Liver (tissue), 9 donors: ENCODE data around the gene OR52K1. TPM values are rescaled to one million over a fixed set of nuclear protein-coding genes. Genes with fewer than 3 reads are reported as not detected.

Experiments used
- DNase-seq: peaks from one replicate; pipeline ENCODE4 v3.0.0-alpha.2; 2017; ENCODE audit warnings: low spot score
- H3K27ac ChIP-seq, 2 donors: one replicate each; pipeline ENCODE4 v1.7.0; 2013; ENCODE audit warnings: inconsistent platforms in 2 of 2, low read length in 2 of 2, control low read depth in 1 of 2, low read depth in 1 of 2, mild to moderate bottlenecking in 1 of 2
- H3K27me3 ChIP-seq, 4 donors: one replicate each; pipeline versions ENCODE4 v1.6.1 to v1.7.0; 2013; ENCODE audit warnings: low read length in 3 of 4, inconsistent platforms in 1 of 4, mild to moderate bottlenecking in 1 of 4, moderate library complexity in 1 of 4; ENCODE audit not compliant: control insufficient read depth in 4 of 4, insufficient read depth in 4 of 4
- H3K36me3 ChIP-seq, 4 donors: one replicate each; pipeline versions ENCODE4 v1.6.1 to v1.7.0; 2013; ENCODE audit warnings: low read length in 3 of 4, mild to moderate bottlenecking in 3 of 4, low read depth in 1 of 4, moderate library complexity in 1 of 4; ENCODE audit not compliant: control insufficient read depth in 4 of 4, insufficient read depth in 3 of 4
- H3K4me1 ChIP-seq, 4 donors: one replicate each; pipeline versions ENCODE4 v1.6.1 to v1.7.0; 2013; ENCODE audit warnings: low read length in 3 of 4, mild to moderate bottlenecking in 3 of 4, moderate library complexity in 1 of 4; ENCODE audit not compliant: control insufficient read depth in 4 of 4, insufficient read depth in 4 of 4
- H3K4me3 ChIP-seq, 3 donors: one replicate each; pipeline versions ENCODE4 v1.6.1 to v1.7.0; 2013; ENCODE audit warnings: low read length in 3 of 3, control low read depth in 1 of 3, low read depth in 1 of 3, mild to moderate bottlenecking in 1 of 3
- H3K9ac ChIP-seq, 2 donors: one replicate each; pipeline ENCODE4 v1.7.0; 2013; ENCODE audit warnings: low read length in 2 of 2, mild to moderate bottlenecking in 2 of 2, moderate library complexity in 2 of 2, control low read depth in 1 of 2, low read depth in 1 of 2
- H3K9me3 ChIP-seq, 4 donors: one replicate each; pipeline versions ENCODE4 v1.6.1 to v1.7.0; 2013; ENCODE audit warnings: low read length in 3 of 4; ENCODE audit not compliant: control insufficient read depth in 4 of 4
- EGR1 ChIP-seq, 2 donors: IDR thresholded peaks; 2 replicates each; pipeline ENCODE4 v1.6.1; 2016 to 2018; ENCODE audit warnings: antibody characterized with exemption in 2 of 2, low read depth in 2 of 2
- FOXA1 ChIP-seq: IDR thresholded peaks from 2 replicates; pipeline ENCODE4 v1.6.1; 2016; ENCODE audit warnings: antibody characterized with exemption
- FOXA2 ChIP-seq: IDR thresholded peaks from 2 replicates; pipeline ENCODE4 v1.6.1; 2016; ENCODE audit warnings: antibody characterized with exemption
- GABPA ChIP-seq, 2 donors: IDR thresholded peaks in 1 of 2; conservative IDR thresholded peaks in 1 of 2; 2 replicates each; pipeline ENCODE4 v1.6.1; 2016; ENCODE audit warnings: antibody characterized with exemption in 2 of 2, mild to moderate bottlenecking in 1 of 2, moderate library complexity in 1 of 2
- HNF4A ChIP-seq, 2 donors: conservative IDR thresholded peaks; 2 replicates each; pipeline ENCODE4 v1.6.1; 2016; ENCODE audit warnings: antibody characterized with exemption in 2 of 2, mild to moderate bottlenecking in 2 of 2
- HNF4G ChIP-seq: IDR thresholded peaks from 2 replicates; pipeline ENCODE4 v1.6.1; 2016; ENCODE audit warnings: antibody characterized with exemption
- JUND ChIP-seq, 2 donors: IDR thresholded peaks; 2 replicates each; pipeline ENCODE4 v1.6.1; 2016; ENCODE audit warnings: antibody characterized with exemption in 2 of 2
- RAD21 ChIP-seq, 2 donors: IDR thresholded peaks; 2 replicates each; pipeline ENCODE4 v1.6.1; 2016; ENCODE audit warnings: antibody characterized with exemption in 2 of 2, mild to moderate bottlenecking in 2 of 2
- RXRA ChIP-seq, 2 donors: IDR thresholded peaks; 2 replicates each; pipeline ENCODE4 v1.6.1; 2017 to 2018; ENCODE audit warnings: antibody characterized with exemption in 2 of 2, mild to moderate bottlenecking in 1 of 2
- SP1 ChIP-seq: IDR thresholded peaks from 2 replicates; pipeline ENCODE4 v1.6.1; 2018; ENCODE audit warnings: antibody characterized with exemption, mild to moderate bottlenecking
- TAF1 ChIP-seq: conservative IDR thresholded peaks from 2 replicates; pipeline ENCODE4 v1.6.1; 2016; ENCODE audit warnings: antibody characterized with exemption, mild to moderate bottlenecking
- YY1 ChIP-seq: IDR thresholded peaks from 2 replicates; pipeline ENCODE4 v1.6.1; 2016; ENCODE audit warnings: antibody characterized with exemption, mild to moderate bottlenecking
- WGBS: extraction: QIAGEN DNeasy Blood & Tissue Kit; methylation state at CpG from one replicate; pipeline ENCODE4 v1.1.7; 2013; 5-methylcytosine and 5-hydroxymethylcytosine counted together
- polyA plus RNA-seq, 2 donors: library from polyadenylated mRNA; stranded (reverse) in 1 of 2; unstranded in 1 of 2; fragments of 200-250 nt in 1 of 2; fragments of >200 nt in 1 of 2; fragmentation: Nextera tagmentation in 1 of 2; extraction: Ambion mirVana in 1 of 2; gene quantifications; one replicate each; pipeline versions ENCODE4 v1.2.1 to v1.2.3, GENCODE V29; 2013 to 2015
- total RNA-seq, 2 donors: library from RNA; depleted of rRNA; stranded (reverse); fragments of >200 nt; gene quantifications; one replicate each; pipeline ENCODE4 v1.2.3, GENCODE V29; 2014
- TF ChIP-seq, protein P1 (sequence below): fragments of 150-350 bp; IDR thresholded peaks from 2 replicates; pipeline ENCODE4 v1.5.1; 2017; ENCODE audit warnings: improper control_type of control experiment, low read depth, low read length; ENCODE audit not compliant: missing input control
- TF ChIP-seq, protein P2 (sequence below): IDR thresholded peaks from 2 replicates; pipeline ENCODE4 v1.6.1; 2016; ENCODE audit warnings: antibody characterized with exemption
- TF ChIP-seq, protein P3 (sequence below): IDR thresholded peaks from 2 replicates; pipeline ENCODE4 v1.6.1; 2016; ENCODE audit warnings: antibody characterized with exemption
- TF ChIP-seq, protein P4 (sequence below): IDR thresholded peaks from 2 replicates; pipeline ENCODE4 v1.6.1; 2016; ENCODE audit warnings: antibody characterized with exemption, mild to moderate bottlenecking
- TF ChIP-seq, protein P5 (sequence below): IDR thresholded peaks from 2 replicates; pipeline ENCODE4 v1.6.1; 2016; ENCODE audit warnings: antibody characterized with exemption
- donor health status: healthy.
- donor health status: healthy.
- donor health status: healthy.
- donor health status: healthy.
- donor health status: healthy.

The OR52K1 gene
- total and polyA plus RNA-seq, 4 donors: under 0.01 TPM; not detected in 3

GRCh38 chr11:4480577-4481239 is 1.7 kb upstream of the OR52K1 start:
- H3K9me3 ChIP-seq: no peaks in the 10 kb centered on the region
- H3K4me1 ChIP-seq: no peaks in the 10 kb centered on the region
- no peaks in the 10 kb centered on the region for H3K36me3 ChIP-seq
- WGBS: 84% methylated on average over 4 of the region's 4 CpGs
- no peak overlapping the region for H3K9ac ChIP-seq
- DNase-seq: no peak
- H3K27me3 ChIP-seq: no peaks in the 10 kb centered on the region
- H3K27ac ChIP-seq: no peak overlapping the region
- no peak overlapping the region for H3K4me3 ChIP-seq
- no peak for TF ChIP-seq GABPA (IDR thresholded peaks at IDR 0.05 in 1 of 2, conservative IDR thresholded peaks at IDR 0.05 in 1 of 2)
- TF ChIP-seq, protein P1, sequence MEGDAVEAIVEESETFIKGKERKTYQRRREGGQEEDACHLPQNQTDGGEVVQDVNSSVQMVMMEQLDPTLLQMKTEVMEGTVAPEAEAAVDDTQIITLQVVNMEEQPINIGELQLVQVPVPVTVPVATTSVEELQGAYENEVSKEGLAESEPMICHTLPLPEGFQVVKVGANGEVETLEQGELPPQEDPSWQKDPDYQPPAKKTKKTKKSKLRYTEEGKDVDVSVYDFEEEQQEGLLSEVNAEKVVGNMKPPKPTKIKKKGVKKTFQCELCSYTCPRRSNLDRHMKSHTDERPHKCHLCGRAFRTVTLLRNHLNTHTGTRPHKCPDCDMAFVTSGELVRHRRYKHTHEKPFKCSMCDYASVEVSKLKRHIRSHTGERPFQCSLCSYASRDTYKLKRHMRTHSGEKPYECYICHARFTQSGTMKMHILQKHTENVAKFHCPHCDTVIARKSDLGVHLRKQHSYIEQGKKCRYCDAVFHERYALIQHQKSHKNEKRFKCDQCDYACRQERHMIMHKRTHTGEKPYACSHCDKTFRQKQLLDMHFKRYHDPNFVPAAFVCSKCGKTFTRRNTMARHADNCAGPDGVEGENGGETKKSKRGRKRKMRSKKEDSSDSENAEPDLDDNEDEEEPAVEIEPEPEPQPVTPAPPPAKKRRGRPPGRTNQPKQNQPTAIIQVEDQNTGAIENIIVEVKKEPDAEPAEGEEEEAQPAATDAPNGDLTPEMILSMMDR: no peak
- no peak for TF ChIP-seq RXRA (IDR thresholded peaks at IDR 0.05)
- TF ChIP-seq SP1: no peak
- TF ChIP-seq RAD21 (IDR thresholded peaks at IDR 0.05): no peak
- TF ChIP-seq, protein P2, sequence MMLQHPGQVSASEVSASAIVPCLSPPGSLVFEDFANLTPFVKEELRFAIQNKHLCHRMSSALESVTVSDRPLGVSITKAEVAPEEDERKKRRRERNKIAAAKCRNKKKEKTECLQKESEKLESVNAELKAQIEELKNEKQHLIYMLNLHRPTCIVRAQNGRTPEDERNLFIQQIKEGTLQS: no peak
- TF ChIP-seq, protein P3, sequence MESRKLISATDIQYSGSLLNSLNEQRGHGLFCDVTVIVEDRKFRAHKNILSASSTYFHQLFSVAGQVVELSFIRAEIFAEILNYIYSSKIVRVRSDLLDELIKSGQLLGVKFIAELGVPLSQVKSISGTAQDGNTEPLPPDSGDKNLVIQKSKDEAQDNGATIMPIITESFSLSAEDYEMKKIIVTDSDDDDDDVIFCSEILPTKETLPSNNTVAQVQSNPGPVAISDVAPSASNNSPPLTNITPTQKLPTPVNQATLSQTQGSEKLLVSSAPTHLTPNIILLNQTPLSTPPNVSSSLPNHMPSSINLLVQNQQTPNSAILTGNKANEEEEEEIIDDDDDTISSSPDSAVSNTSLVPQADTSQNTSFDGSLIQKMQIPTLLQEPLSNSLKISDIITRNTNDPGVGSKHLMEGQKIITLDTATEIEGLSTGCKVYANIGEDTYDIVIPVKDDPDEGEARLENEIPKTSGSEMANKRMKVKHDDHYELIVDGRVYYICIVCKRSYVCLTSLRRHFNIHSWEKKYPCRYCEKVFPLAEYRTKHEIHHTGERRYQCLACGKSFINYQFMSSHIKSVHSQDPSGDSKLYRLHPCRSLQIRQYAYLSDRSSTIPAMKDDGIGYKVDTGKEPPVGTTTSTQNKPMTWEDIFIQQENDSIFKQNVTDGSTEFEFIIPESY: no peak
- TF ChIP-seq FOXA2: no peak
- TF ChIP-seq HNF4G: no peak
- no peak for TF ChIP-seq YY1
- TF ChIP-seq, protein P4, sequence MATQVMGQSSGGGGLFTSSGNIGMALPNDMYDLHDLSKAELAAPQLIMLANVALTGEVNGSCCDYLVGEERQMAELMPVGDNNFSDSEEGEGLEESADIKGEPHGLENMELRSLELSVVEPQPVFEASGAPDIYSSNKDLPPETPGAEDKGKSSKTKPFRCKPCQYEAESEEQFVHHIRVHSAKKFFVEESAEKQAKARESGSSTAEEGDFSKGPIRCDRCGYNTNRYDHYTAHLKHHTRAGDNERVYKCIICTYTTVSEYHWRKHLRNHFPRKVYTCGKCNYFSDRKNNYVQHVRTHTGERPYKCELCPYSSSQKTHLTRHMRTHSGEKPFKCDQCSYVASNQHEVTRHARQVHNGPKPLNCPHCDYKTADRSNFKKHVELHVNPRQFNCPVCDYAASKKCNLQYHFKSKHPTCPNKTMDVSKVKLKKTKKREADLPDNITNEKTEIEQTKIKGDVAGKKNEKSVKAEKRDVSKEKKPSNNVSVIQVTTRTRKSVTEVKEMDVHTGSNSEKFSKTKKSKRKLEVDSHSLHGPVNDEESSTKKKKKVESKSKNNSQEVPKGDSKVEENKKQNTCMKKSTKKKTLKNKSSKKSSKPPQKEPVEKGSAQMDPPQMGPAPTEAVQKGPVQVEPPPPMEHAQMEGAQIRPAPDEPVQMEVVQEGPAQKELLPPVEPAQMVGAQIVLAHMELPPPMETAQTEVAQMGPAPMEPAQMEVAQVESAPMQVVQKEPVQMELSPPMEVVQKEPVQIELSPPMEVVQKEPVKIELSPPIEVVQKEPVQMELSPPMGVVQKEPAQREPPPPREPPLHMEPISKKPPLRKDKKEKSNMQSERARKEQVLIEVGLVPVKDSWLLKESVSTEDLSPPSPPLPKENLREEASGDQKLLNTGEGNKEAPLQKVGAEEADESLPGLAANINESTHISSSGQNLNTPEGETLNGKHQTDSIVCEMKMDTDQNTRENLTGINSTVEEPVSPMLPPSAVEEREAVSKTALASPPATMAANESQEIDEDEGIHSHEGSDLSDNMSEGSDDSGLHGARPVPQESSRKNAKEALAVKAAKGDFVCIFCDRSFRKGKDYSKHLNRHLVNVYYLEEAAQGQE: no peak
- no peak for TF ChIP-seq JUND (IDR thresholded peaks at IDR 0.05)
- no peak for TF ChIP-seq EGR1 (IDR thresholded peaks at IDR 0.05; ENCODE audit: low read depth in 2 of 2)
- TF ChIP-seq, protein P5, sequence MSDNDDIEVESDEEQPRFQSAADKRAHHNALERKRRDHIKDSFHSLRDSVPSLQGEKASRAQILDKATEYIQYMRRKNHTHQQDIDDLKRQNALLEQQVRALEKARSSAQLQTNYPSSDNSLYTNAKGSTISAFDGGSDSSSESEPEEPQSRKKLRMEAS: no peak

DNA sequence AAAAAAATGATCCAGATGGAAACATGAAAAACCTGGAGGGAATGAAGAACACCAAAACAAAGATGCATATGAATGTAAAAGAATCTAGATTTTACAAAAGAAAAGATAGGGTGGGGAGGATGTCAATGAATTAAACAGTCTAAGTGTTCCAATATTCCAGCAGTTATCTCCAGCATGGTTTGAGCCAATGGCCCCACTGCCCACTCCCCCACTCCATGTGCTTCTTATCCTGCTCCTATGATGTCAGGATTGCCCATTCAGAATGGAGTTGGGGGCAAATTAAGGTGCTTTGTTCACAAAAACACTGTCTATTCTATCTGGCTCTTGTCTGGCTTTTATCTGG is 1.2 kb upstream of the OR52K1 start:
- Histone ChIP-seq H3K9ac (no peak overlapping the region), H3K4me1 (no peaks in the 10 kb centered on the region), H3K36me3 (no peaks in the 10 kb centered on the region), H3K9me3 (no peaks in the 10 kb centered on the region), H3K4me3 (no peak overlapping the region), H3K27me3 (no peaks in the 10 kb centered on the region), H3K27ac (no peak overlapping the region)
- no peak for TF ChIP-seq TAF1
- TF ChIP-seq YY1: no peak
- TF ChIP-seq HNF4A (conservative IDR thresholded peaks at IDR 0.05): no peak
- no peak for TF ChIP-seq HNF4G
- TF ChIP-seq, protein P1: no peak
- TF ChIP-seq, protein P4: no peak
- no peak for TF ChIP-seq EGR1 (IDR thresholded peaks at IDR 0.05; ENCODE audit: low read depth in 2 of 2)
- TF ChIP-seq FOXA1: no peak
- TF ChIP-seq, protein P2: no peak
- DNase-seq: no peak
